ENCODE measurements around the gene RALGPS2. TPM values are rescaled to one million over a fixed set of nuclear protein-coding genes. Genes with fewer than 3 reads are reported as not detected.

RALGPS2 gene
- total RNA-seq, 1 donor from 2014 or later: 5.2 TPM

DNA sequence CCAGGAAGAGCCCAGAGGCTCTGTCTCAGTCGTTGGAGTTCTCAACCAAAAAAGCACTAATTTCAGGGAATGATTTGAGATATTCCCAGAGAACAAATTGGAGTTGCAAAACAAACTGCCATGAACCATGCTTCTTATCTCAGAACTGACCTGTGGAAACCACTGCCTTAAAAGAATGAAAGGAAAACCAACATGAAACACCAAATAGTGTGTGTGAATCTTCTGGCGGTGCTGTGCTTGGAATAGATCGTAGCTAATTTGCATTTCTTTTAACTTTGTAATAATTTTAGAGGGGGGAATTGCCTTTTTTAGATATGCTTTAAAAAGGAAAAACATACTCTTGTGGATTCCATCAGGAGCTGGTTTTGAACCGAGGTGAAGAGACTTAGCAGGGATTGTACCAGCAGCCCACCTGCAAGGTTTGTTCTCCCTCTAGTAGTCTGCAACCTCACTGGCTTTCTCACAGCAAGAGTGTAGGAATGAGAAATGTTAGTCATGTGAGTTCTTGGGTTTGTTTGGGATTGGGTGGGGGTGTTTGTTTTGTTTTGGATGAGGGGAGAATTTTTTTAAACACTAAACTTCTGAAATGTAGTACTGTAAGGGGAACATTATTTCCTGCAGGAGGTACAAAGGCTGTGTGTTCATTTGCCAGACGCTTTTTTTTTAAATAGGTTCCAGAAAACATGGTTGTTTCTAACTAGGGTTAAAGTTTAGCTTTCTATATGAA, 191.6 kb downstream of the RALGPS2 start:
- no peak for DNase-seq (ENCODE audit: low spot score)

GRCh38 chr1:178918308-178918707, 193.3 kb downstream of the RALGPS2 start:
- DNase-seq (ENCODE audit: low spot score): no peak

GRCh38 chr1:178918955-178919354, 193.9 kb downstream of the RALGPS2 start:
- DNase-seq (ENCODE audit: low spot score): no peak

GRCh38 chr1:178919581-178919980, 194.5 kb downstream of the RALGPS2 start:
- DNase-seq (ENCODE audit: low spot score): no peak

DNA sequence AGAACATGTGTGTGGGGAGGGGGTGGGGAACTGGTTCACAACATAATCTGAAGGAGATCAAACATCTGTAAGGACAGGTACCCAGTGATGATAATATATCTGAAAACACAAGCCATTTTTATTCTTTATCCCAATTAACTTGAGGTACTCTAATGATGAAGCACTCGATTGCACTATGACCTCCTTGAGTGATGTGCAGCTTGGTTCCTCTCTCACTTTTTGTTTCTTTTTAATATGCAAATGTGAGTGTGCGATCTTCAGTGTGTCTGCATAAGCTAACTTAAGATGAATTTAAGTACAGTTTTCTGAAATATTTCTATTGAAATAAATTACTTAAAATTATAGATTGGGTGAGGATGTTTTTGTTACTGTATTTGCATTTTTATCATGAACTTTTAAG, 196.5 kb downstream of the RALGPS2 start:
- no peak for DNase-seq (ENCODE audit: low spot score)

DNA sequence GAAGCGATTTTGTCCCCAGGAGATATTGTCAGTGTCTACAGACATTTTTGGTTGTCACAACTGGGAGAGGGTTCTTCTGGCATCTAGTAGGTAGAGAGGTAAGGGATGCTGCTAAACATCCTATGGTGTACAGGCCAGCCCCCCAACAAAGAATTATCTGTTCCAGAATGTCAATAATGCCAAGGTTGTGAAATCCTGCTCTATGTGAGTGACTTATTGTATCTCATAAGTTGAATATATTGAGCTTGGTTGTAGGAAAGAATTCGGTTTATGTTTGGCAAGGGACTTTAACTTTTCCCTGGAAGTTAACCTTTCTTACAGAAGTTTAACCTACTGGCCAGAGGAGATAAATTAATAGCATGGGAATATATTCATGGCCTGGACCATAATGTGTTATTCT, 198.5 kb downstream of the RALGPS2 start:
- DNase-seq (ENCODE audit: low spot score): no peak

DNA sequence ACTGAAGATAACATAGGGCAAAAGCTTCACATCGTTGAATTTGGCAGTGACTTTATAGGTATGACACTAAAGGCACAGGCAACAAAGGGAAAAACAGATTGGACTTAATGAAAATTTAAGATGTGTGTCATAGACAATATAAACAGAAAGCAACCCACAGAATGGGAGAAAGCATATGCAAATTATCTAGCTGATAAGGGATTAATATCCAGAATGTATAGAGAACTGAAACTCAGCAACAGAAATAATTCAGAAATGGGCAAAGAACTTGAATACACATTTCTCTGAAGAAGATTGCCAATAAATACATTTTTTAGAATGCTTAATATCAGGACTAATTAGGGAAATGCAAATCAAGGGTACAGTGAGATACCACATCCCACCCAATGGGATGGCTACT, 201.0 kb downstream of the RALGPS2 start:
- DNase-seq (ENCODE audit: low spot score): no peak

DNA sequence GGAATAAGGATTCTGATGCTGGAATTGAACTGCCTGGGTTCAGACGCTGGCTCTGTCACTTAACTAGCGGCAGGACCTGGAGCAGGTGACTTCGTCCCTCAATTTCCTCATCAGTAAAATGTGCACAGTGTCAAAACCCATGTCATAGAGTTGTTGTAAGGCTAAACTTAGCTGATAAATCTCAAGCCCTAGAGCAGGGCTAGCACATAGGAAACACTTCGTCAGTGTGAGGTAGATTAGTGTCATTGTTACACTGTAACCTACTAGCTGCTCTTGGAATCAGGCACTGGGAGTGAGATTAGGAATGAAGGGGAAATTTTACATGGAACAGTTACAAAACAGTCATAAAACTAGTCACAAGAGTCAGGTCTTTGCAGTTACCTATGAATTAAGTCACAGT, 202.0 kb downstream of the RALGPS2 start:
- DNase-seq (ENCODE audit: low spot score): no peak

- peak; percentile 68 for DNase-seq (ENCODE audit: low spot score)
Observed at GRCh38 chr1:178928041-178928440, 203.0 kb downstream of the RALGPS2 start.

GRCh38 chr1:178928976-178929375, 203.9 kb downstream of the RALGPS2 start:
- DNase-seq (ENCODE audit: low spot score): no peak

DNA sequence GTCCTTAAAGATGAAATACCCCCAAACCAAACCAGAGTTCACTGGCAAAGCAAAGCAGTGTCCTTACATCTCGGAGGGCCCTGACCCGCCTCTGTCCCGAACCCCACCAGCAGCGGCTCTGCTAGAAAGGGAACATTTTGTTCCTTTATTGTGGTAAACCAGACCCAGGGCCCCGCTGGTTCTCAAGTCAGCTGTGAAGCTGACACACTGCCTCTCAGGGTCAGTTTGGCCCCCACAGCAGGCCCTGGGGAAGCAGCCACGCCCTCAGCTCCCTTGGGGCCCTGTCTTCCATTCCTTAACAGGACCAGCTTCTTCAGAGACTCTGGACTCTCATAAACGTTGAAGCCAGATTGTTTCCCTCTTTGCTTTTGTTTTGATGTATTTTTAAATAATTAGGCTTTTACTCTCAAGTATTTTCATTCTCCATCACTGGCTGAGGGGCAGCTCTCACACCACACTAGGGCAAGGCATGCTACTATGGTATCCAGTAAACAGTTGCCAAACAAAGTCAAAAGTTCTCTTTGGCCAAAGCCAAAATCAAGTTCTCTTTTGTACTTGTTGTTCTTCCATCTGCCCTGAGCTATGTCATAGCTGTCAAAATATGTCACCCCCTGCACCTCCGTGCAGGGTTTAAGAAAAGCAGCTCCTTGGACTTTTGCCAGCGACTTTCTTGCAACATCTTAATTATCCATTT, 207.0 kb downstream of the RALGPS2 start:
- DNase-seq (ENCODE audit: low spot score): peak; percentile 89

DNA sequence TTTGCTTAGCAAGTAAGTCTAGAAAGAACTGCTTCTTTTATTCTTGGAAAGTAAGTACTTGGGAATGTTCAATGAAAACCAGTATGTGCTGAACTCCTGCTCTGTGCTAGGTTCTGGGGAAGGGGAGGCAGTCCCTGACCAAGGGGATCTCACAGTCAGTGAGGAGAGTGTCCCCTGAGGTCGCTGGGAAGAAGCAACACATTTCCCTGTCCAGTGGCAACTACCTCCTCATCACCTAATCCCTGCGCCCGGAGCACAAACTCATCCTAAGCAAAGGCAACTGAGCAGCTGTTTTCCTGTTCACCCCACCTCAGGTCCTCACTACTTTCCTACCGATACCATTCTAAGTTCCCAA, 207.5 kb downstream of the RALGPS2 start:
- no peak for DNase-seq (ENCODE audit: low spot score)

DNA sequence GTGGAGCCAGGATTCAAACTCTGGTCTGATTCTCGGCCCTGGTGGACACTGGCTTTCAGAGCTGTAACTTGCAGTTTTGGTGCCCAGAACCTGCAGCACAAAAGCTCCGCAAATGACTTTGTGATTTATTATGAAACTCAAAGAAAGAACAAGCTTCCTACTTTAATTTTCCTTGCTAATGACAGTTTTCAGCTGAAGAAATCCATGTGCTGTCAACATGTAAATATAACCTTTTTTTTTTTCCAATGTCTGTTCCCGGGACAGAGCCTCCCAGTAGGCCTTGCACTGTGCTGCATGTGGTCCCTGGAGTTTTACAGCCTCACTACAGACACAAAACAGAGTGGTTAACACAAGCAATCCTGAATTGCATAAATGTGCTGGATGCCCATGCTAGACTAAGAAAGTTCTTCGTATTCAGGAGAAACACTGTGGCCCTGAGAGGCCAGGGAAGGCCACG, 208.1 kb downstream of the RALGPS2 start:
- no peak for DNase-seq (ENCODE audit: low spot score)

DNA sequence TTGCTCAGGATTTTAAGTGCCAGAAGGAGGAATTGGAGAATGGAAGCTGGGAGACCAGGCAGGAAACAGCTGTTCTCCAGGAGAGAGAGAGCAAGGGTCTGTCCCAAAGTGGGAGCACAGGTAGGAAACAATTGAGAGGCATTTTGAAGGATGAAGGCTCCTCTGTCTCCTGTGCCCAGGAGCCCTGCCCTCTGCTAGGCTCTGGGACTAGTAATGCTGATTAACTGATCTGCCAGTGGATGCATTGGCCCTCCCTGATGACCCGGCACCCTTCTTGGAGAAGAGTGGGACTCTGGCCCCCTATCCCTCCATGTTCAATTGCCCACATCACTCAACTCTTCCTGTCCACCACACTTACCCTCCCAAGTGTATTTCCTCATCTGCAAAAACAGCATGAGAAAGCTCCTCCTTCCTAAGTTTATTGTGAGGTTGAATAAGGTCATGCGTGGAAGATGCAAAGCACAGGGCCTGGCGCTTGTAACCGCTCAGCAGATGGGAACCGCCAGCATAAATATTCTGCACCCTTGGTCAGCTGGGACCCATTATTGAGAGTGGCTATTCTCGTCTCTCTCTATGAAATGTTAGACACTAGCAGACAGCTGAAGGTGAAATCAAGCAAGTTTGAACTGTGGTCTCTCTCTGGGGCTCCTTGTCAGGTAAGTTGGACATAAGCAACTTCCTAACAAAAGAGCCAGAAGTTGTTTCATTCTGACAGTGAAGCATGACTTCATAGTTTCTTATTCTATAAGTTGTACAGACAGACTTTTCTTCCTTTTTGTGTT, 208.9 kb downstream of the RALGPS2 start:
- DNase-seq (ENCODE audit: low spot score): peak; percentile 65

- DNase-seq (ENCODE audit: low spot score): no peak
Observed at GRCh38 chr1:178934546-178934945, 209.5 kb downstream of the RALGPS2 start.

DNA sequence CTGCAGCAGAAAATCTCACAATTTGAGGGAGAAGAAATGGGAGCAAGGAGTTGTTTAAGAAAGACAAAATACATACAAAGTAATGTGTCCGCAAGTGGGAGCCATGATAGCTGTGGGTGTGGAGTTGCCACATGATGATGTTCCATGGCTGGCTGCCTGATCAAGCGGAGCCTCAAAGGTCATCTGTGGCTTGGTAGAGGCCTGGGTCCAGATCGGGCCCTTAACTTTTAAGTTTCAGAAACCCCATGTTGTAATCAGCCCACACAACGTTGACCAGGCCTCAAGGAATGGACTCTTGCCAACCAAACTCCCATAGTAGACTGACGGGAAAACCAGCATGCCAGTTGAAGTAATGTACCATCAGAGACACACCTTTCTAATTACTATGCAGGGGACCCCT, 210.6 kb downstream of the RALGPS2 start:
- DNase-seq (ENCODE audit: low spot score): no peak

DNA sequence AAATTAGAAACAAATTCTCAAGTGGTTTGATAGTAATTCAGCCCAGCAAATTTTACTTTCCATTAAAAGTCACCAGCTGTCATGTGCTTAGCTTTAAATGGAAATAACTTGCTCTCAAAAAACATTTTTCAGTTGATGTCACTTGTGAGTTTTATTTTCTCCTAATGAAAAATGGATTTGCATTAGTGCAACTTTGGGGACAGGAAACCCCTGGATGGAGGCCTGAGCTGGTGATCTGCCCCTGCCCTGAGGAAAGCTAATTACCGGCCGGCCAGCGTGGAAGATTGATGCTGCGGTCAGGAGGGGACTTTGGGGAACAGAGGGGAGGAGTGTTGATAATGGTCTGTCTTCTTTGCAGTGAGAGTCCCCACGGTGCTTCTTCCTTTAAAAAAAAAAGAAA, 212.7 kb downstream of the RALGPS2 start:
- DNase-seq (ENCODE audit: low spot score): no peak

- peak; percentile 85 for DNase-seq (ENCODE audit: low spot score)
Observed at GRCh38 chr1:178938101-178938958, 213.3 kb downstream of the RALGPS2 start.

DNA sequence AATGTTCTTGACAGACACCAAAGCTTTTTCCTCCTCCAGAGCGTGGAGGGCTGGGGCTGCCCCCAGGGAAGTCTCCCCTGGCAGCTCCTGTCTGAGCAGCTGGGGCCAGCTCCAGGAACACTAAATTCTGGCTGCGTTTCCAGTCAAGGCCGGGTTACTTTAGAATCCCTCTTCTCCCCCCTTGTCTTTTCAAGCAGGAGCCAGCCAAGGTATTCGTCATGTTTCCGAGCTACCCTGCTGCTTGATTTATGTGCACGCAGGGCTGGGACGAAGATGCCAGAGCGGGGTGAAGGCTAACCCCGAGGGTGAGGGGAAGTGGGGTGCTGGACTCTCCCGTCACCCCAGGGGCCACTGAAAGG, 213.9 kb downstream of the RALGPS2 start:
- DNase-seq (ENCODE audit: low spot score): peak; percentile 90

GRCh38 chr1:178939338-178940067, 214.5 kb downstream of the RALGPS2 start:
- no peak for DNase-seq (ENCODE audit: low spot score)
